Right lobe of liver (tissue), 6 donors: ENCODE results near the gene STK11IP. TPM values are rescaled to one million over a fixed set of nuclear protein-coding genes. Genes with fewer than 3 reads are reported as not detected.
"Not testable (repeated sequence)": the region's sequence is repeated elsewhere in the genome, so short reads cannot be mapped to it uniquely, and the experiment has no call there.

Experiments
- ATAC-seq, 4 donors: fragments of 200-7000 bp; cut with Tn5 transposase; one replicate each; pipeline ENCODE4 v1.9.1; 2020; ENCODE audit warnings: mild to moderate bottlenecking in 4 of 4, moderate library complexity in 4 of 4
- DNase-seq, 3 donors: peaks; one replicate each; pipeline ENCODE4 v3.0.0-alpha.2; 2020
- H3K27ac ChIP-seq, 3 donors: fragments of 200-600 bp; one replicate each; pipeline ENCODE4 v1.8.0; 2022
- H3K27me3 ChIP-seq, 2 donors: fragments of 200-600 bp; one replicate each; pipeline ENCODE4 v1.8.0; 2022
- H3K36me3 ChIP-seq, 4 donors: fragments of 200-600 bp; sonication (generic) in 1 of 4; one replicate each; pipeline versions ENCODE4 v1.5.1 to v1.8.0; 2017 to 2022; ENCODE audit warnings: control low read depth in 1 of 4
- H3K4me1 ChIP-seq, 4 donors: fragments of 200-600 bp; sonication (generic) in 1 of 4; one replicate each; pipeline versions ENCODE4 v1.5.1 to v1.8.0; 2017 to 2022; ENCODE audit warnings: control low read depth in 1 of 4
- H3K4me3 ChIP-seq, 3 donors: fragments of 200-600 bp; one replicate each; pipeline ENCODE4 v1.8.0; 2022
- H3K9me3 ChIP-seq, 4 donors: fragments of 200-600 bp; sonication (generic) in 1 of 4; one replicate each; pipeline versions ENCODE4 v1.5.1 to v1.8.0; 2017 to 2022; ENCODE audit warnings: control low read depth in 1 of 4
- POLR2A ChIP-seq: fragments of 450-650 bp; IDR thresholded peaks from one replicate; pipeline ENCODE4 v1.6.1; 2017; ENCODE audit warnings: antibody characterized with exemption, mild to moderate bottlenecking
- WGBS: methylation state at CpG from one replicate; pipeline ENCODE4 v1.1.6; 2018; ENCODE audit warnings: low coverage, low lambda C conversion rate; ENCODE audit not compliant: insufficient coverage; ENCODE audit errors: missing lambda C conversion rate; 5-methylcytosine and 5-hydroxymethylcytosine counted together
- intact Hi-C, 2 donors: fragments of 100-400 bp; cut with DNase I; formaldehyde crosslinking; loops; one replicate each; pipeline versions ENCODE4 v1.11.2 to v1.14.1; 2022
- total RNA-seq, 6 experiments: library from RNA; depleted of rRNA in 2 of 6; stranded (reverse); fragments of >200 nt in 2 of 6; fragmentation: NEBNext Ultra II Directional in 3 of 6; extraction: Animal tissue kit (Norgen Biotek cat#: 25700) in 3 of 6; gene quantifications; one replicate each; pipeline versions ENCODE4 v1.1.0 to v1.2.4, GENCODE V29; 2016 to 2023
- TF ChIP-seq, protein P1 (sequence below), 4 donors: fragments of 200-600 bp in 3 of 4; fragments of 450-650 bp in 1 of 4; IDR thresholded peaks; one replicate each; pipeline versions ENCODE4 v1.5.1 to v1.8.0; 2016 to 2022; ENCODE audit warnings: antibody characterized with exemption in 4 of 4, mild to moderate bottlenecking in 2 of 4
- donor health status: DM: no; HTN: yes; CAD: no.
- donor health status: DM: no; HTN: no; CAD: no.
- donor health status: DM: no; HTN: no; CAD: no.
- donor health status: DM: no; HTN: yes; CAD: no.
- donor health status: DM: no; HTN: yes; CAD: no.

STK11IP gene
- total RNA-seq, 6 experiments from 2014 or later, result 3.6 to 10.8 (median 6.6) TPM

- WGBS, result 57% methylated on average over 2 of the region's 2 CpGs
- TF ChIP-seq, protein P1, sequence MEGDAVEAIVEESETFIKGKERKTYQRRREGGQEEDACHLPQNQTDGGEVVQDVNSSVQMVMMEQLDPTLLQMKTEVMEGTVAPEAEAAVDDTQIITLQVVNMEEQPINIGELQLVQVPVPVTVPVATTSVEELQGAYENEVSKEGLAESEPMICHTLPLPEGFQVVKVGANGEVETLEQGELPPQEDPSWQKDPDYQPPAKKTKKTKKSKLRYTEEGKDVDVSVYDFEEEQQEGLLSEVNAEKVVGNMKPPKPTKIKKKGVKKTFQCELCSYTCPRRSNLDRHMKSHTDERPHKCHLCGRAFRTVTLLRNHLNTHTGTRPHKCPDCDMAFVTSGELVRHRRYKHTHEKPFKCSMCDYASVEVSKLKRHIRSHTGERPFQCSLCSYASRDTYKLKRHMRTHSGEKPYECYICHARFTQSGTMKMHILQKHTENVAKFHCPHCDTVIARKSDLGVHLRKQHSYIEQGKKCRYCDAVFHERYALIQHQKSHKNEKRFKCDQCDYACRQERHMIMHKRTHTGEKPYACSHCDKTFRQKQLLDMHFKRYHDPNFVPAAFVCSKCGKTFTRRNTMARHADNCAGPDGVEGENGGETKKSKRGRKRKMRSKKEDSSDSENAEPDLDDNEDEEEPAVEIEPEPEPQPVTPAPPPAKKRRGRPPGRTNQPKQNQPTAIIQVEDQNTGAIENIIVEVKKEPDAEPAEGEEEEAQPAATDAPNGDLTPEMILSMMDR (IDR thresholded peaks at IDR 0.05), result no peak
- no peak for TF ChIP-seq POLR2A
- no peak for ATAC-seq
Observed at GRCh38 chr2:219648176-219648575, 50.5 kb downstream of the STK11IP start.

DNA sequence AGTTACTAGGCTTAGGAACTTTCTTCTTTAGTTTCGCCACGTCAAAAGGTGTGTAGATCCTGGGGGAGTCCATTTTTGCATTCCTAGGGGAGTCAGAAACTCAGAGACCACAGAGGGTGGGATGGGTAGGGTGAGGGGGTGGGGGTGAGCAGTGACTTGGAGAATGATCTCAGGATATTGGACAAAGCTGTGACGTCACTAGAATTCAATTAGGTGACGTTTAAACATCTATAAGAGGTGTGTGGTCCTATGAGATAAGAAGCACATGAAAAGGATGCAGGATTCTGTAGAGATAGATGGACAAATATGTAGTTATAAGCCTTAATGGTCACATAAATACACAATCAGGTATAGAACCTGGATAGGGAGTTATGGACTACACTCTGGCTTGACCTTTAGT is 51.3 kb downstream of the STK11IP start:
- WGBS, result 57% methylated on average over 4 of the region's 4 CpGs
- no peak overlapping the region for H3K4me3 ChIP-seq
- no peaks in the 10 kb centered on the region for H3K4me1 ChIP-seq
- intact Hi-C loops, result loop anchor here in 1 of 2 donors (5.0 kb wide), 1 partner anchor 112 kb away; no protein-coding TSS in a partner anchor
- no peak for DNase-seq
- no peak for ATAC-seq
- TF ChIP-seq POLR2A, result no peak
- TF ChIP-seq, protein P1 (IDR thresholded peaks at IDR 0.05), result no peak
- no peaks in the 10 kb centered on the region for H3K9me3 ChIP-seq
- no peaks in the 10 kb centered on the region for H3K36me3 ChIP-seq
- no peaks in the 10 kb centered on the region for H3K27me3 ChIP-seq
- no peak overlapping the region for H3K27ac ChIP-seq

More at GRCh38 chr2:219648176-219648575, 50.5 kb downstream of the STK11IP start:
- Histone ChIP-seq H3K9me3 (no peaks in the 10 kb centered on the region), H3K4me1 (no peaks in the 10 kb centered on the region), H3K27ac (no peak overlapping the region), H3K27me3 (no peaks in the 10 kb centered on the region), H3K4me3 (no peak overlapping the region), H3K36me3 (no peaks in the 10 kb centered on the region)
- no peak for DNase-seq
- intact Hi-C loops, result loop anchor here in 1 of 2 donors (5.0 kb wide), 1 partner anchor 111 kb away; no protein-coding TSS in a partner anchor

DNA sequence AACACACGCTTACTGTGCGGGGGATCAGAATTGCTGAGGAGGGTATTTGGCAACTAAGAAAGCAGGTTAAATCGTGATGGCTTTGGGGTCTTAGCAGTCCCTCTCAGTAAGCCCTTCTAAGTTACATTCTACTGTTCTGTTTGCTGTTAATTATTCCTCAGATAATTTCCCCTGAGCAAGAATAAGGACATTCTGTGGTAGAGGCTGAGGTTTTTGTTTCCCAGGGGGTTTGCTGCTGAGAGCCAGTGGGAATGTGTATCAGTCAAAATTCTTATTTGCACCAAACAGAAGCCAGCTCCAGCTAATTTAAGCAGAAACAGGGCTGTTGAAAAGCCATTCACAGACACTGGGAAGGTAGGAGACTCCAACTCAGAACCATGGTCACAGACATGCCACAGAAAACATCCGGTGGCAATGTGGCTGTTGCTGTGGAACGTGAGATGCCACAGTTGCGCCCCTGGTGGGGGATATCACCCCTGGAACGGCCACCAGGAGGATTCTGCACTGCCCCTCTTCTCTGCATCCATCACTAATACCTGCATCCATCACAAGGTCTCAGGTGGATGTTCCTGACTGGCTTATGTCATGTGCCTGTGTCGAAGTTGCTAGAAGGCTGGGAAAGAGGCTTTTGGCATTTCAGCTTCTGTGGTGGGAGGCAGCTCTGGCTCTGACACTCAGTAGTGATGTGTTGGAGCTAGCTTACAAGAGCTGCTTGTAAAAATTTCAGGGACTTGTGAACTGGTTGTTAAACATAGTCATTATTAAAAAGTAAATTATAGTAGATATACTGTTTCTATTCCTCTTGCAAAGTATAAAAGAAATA is 53.0 kb downstream of the STK11IP start:
- H3K27ac ChIP-seq, result no peak overlapping the region
- WGBS, result 47% methylated on average over 4 of the region's 8 CpGs
- DNase-seq, result no peak
- H3K4me3 ChIP-seq, result no peak overlapping the region
- no peaks in the 10 kb centered on the region for H3K36me3 ChIP-seq
- H3K9me3 ChIP-seq, result no peaks in the 10 kb centered on the region
- TF ChIP-seq, protein P1 (IDR thresholded peaks at IDR 0.05), result no peak
- TF ChIP-seq POLR2A, result no peak
- intact Hi-C loops, result no loop called here
- H3K4me1 ChIP-seq, result no peaks in the 10 kb centered on the region
- ATAC-seq, result no peak
- no peaks in the 10 kb centered on the region for H3K27me3 ChIP-seq

DNA sequence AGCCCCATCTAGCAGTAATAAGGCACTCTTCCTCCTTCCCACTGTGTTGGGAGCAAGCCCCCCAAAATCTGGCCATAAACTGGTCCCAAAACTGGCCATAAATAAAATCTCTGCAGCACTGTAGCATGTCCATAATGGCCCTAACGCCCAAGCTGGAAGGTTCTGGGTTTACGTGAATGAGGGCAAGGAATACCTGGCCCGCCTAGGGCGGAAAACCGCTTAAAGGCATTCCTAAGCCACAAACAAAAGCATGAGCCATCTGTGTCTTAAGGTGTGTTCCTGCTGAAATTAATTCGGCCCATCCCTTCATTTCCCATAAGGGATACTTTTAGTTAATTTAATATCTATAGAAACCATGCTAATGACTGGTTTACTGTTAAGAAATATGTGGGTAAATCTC is 54.0 kb downstream of the STK11IP start:
- H3K9me3 ChIP-seq, H3K27me3 ChIP-seq, H3K4me3 ChIP-seq, H3K36me3 ChIP-seq, H3K27ac ChIP-seq, H3K4me1 ChIP-seq, intact Hi-C loops, DNase-seq, ATAC-seq: not testable (repeated sequence)
- 33% methylated on average over 2 of the region's 6 CpGs for WGBS

- DNase-seq (no peak), ATAC-seq (no peak)
- no peak overlapping the region for H3K27ac ChIP-seq
- H3K27me3 ChIP-seq, result no peaks in the 10 kb centered on the region
- TF ChIP-seq, protein P1 (IDR thresholded peaks at IDR 0.05), result no peak
- TF ChIP-seq POLR2A, result no peak
- H3K9me3 ChIP-seq, result no peaks in the 10 kb centered on the region
- WGBS, result 56% methylated on average over 1 of the region's 1 CpG
- H3K4me1 ChIP-seq, result no peaks in the 10 kb centered on the region
- H3K36me3 ChIP-seq, result no peaks in the 10 kb centered on the region
- no peak overlapping the region for H3K4me3 ChIP-seq
- intact Hi-C loops, result no loop called here
Observed at GRCh38 chr2:219656526-219656925, 58.9 kb downstream of the STK11IP start.
